Muscle of leg (tissue), 11 donors: ENCODE data around the gene ITGBL1. TPM values are rescaled to one million over a fixed set of nuclear protein-coding genes. Genes with fewer than 3 reads are reported as not detected.
A peak's percentile ranks its signal among the peaks of the same experiment; 100 is the strongest.

Experiments
- DNase-seq: peaks from one replicate; pipeline ENCODE4 v3.0.0; 2013
- H3K27ac ChIP-seq: one replicate; pipeline ENCODE4 v1.5.1; 2013; ENCODE audit warnings: mild to moderate bottlenecking, low read length, control low read depth
- H3K27me3 ChIP-seq: one replicate; pipeline ENCODE4 v1.6.1; 2013; ENCODE audit warnings: low read length; ENCODE audit not compliant: control insufficient read depth, insufficient read depth
- H3K36me3 ChIP-seq: one replicate; pipeline ENCODE4 v1.6.1; 2013; ENCODE audit warnings: low read length; ENCODE audit not compliant: control insufficient read depth, insufficient read depth
- H3K4me1 ChIP-seq: one replicate; pipeline ENCODE4 v1.6.1; 2013; ENCODE audit warnings: low read length; ENCODE audit not compliant: control insufficient read depth, insufficient read depth
- H3K4me3 ChIP-seq: one replicate; pipeline ENCODE4 v1.5.1; 2013; ENCODE audit warnings: low read length, control low read depth
- H3K9me3 ChIP-seq: replicated peaks from 2 replicates; pipeline ENCODE4 v1.6.1; 2013; ENCODE audit warnings: low read depth, low read length; ENCODE audit not compliant: control insufficient read depth
- WGBS: methylation state at CpG from one replicate; pipeline ENCODE4 v1.1.5; 2013; ENCODE audit warnings: missing lambda C conversion rate; ENCODE audit not compliant: insufficient coverage; 5-methylcytosine and 5-hydroxymethylcytosine counted together
- polyA plus RNA-seq, 8 donors: library from polyadenylated mRNA; unstranded; fragments of 120-200 nt; gene quantifications; one replicate each; pipeline versions ENCODE4 v1.2.1 to v1.2.3, GENCODE V29; 2013; ENCODE audit warnings: inconsistent platforms in 1 of 8, low replicate concordance in 1 of 8; ENCODE audit not compliant: insufficient read length in 8 of 8, insufficient read depth in 1 of 8
- total RNA-seq: library from RNA; stranded (reverse); fragments of 120-200 nt; gene quantifications from one replicate; pipeline ENCODE4 v1.2.4, GENCODE V29; 2013

Gene ITGBL1
- total and polyA plus RNA-seq, 9 donors, result 0.96 to 22.4 (median 3.3) TPM

DNA sequence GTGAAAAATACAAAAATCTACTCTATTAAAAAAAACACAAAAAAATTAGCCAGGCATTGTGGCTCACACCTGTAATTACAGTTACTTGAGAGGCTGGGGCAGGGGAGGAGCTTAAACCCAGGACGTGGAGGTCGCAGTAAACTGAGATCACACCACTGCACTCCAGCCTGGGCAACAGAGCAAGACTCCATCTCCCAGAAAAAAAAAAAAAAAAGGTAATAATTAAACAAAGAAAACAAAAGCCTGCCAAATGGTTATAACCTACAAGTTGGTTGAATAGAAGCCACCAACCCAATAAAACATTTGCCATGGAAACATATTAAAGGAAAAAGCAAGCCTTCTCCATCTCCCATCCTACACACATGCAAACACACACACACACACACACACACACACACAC, 255.2 kb downstream of the ITGBL1 start:
- Histone ChIP-seq H3K9me3 (no peaks in the 10 kb centered on the region), H3K4me3 (no peak overlapping the region), H3K4me1 (no peaks in the 10 kb centered on the region), H3K36me3 (no peaks in the 10 kb centered on the region), H3K27me3 (no peaks in the 10 kb centered on the region), H3K27ac (no peak overlapping the region)
- no peak for DNase-seq
- WGBS, result no CpG with 5 or more reads among the region's 2 CpGs

DNA sequence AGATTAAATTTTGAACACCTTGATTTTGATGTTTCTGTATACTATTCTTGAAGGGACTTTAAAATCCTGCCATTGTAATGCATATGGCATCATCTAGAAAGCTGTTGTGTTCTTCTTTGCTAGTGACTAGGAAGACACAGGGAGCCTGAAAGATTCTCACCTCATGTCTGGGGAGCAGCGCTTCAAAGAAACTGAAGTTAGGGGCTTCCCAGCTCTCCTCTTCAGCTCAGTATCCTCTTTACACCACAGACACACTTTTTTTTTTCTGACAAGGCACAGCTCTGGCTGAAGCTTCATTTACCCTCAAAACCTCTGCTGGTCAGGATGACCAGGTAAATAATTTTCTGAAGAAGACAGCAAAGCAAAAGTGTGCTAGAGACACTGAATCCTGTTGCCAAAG, 255.6 kb downstream of the ITGBL1 start:
- H3K27ac ChIP-seq, result no peak overlapping the region
- no peak for DNase-seq
- no peak overlapping the region for H3K4me3 ChIP-seq
- H3K9me3 ChIP-seq, result no peaks in the 10 kb centered on the region
- WGBS, result 57% methylated on average over 1 of the region's 1 CpG
- H3K36me3 ChIP-seq, result no peaks in the 10 kb centered on the region
- no peaks in the 10 kb centered on the region for H3K27me3 ChIP-seq
- no peaks in the 10 kb centered on the region for H3K4me1 ChIP-seq

DNA sequence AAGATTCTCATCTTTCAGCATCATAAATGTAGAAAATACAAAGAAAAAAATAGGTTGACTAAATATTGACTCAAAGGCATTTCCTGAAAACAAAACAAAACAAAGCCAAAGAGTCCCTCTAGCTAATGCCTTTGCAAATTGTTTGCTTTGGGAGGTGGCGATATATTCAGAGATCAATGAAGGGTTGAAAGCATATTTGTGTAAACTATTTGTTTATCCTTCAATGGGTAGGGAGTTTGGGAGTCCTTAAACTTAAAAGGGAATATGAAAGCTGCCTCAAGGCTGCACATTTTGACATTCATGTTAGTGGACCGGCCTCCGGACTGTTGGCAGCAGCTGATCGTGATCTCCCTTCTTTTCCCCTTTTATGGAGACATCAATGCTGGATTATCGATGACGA, 257.5 kb downstream of the ITGBL1 start:
- DNase-seq, result no peak
- H3K4me1 ChIP-seq, result no peaks in the 10 kb centered on the region
- no peak overlapping the region for H3K27ac ChIP-seq
- H3K36me3 ChIP-seq, result no peaks in the 10 kb centered on the region
- no peaks in the 10 kb centered on the region for H3K27me3 ChIP-seq
- no peak overlapping the region for H3K4me3 ChIP-seq
- H3K9me3 ChIP-seq, result no peaks in the 10 kb centered on the region
- WGBS, result no CpG with 5 or more reads among the region's 6 CpGs

DNA sequence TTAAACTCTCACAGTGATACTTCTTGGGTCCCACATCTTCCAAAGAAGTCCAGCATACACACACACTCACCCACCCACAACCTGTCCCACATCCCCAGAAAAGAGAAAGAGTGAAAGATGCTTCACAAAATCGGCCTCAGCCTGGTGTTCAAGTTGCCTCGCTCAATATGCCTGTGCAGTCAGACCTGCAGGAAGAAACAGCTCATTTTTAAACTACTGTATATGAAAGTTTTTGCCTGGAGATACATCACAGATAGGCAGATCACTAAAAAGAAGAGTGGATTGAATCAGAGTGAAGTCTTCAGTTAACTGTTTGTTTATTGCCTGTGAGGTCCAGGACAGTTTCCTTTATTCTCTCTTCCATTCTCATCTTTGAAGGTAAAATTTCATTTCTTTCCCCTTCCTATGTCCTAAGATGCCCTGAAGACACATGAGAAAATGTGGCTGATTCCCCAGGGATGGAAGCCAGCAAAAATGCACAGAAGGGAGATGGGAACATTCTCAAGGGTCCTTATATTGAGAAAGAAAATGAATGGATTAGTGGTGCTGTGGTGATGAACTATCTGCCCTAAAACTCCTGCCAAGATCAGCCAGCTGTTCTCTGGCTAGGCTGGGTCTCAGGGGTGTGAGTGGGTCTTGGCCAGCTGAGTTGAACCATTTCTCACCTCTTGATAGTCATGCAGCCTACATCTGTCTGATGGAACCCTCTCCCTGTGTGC, 259.0 kb downstream of the ITGBL1 start:
- Histone ChIP-seq H3K36me3 (no peaks in the 10 kb centered on the region), H3K27ac (no peak overlapping the region), H3K4me3 (no peak overlapping the region), H3K9me3 (no peaks in the 10 kb centered on the region), H3K27me3 (no peaks in the 10 kb centered on the region), H3K4me1 (no peaks in the 10 kb centered on the region)
- no CpG with 5 or more reads among the region's 2 CpGs for WGBS
- DNase-seq, result no peak

DNA sequence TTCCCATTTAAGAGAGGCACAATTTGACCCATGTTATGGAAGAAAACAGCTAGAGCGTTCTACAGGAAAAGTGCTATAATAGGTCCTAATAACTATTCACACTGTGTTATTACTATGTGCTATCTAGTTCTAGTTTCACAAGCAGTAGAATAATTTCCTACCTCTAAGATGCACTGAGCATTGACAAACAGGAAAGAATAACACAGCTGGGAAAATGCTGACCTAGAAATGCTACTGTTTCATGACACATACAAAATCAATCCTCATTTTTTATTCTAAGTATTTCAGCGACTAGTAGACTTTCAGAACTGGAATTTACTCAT, 259.5 kb downstream of the ITGBL1 start:
- no peak overlapping the region for H3K27ac ChIP-seq
- no CpG with 5 or more reads among the region's 2 CpGs for WGBS
- H3K9me3 ChIP-seq, result no peaks in the 10 kb centered on the region
- no peaks in the 10 kb centered on the region for H3K36me3 ChIP-seq
- H3K4me3 ChIP-seq, result no peak overlapping the region
- DNase-seq, result peak; percentile 5
- H3K27me3 ChIP-seq, result no peaks in the 10 kb centered on the region
- no peaks in the 10 kb centered on the region for H3K4me1 ChIP-seq

DNA sequence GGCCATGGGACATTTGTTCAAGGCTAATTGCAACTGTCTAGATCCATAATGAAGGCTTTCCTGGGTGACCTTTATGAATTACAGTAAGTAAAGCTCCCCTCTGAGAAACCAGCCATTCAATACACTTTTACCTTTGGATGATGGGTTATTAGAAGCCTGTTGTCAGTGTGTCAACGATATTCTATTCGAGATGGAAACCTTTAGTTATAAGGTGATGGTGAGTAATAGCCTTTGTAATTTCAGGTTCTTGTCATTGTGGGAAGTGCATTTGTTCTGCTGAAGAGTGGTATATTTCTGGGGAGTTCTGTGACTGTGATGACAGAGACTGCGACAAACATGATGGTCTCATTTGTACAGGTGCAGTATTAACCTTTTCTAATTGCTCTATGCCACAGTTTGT, 261.7 kb downstream of the ITGBL1 start:
- Histone ChIP-seq H3K27ac (no peak overlapping the region), H3K36me3 (no peaks in the 10 kb centered on the region), H3K4me3 (no peak overlapping the region), H3K9me3 (no peaks in the 10 kb centered on the region), H3K4me1 (no peaks in the 10 kb centered on the region), H3K27me3 (no peaks in the 10 kb centered on the region)
- 92% methylated on average over 2 of the region's 3 CpGs for WGBS
- DNase-seq, result no peak

DNA sequence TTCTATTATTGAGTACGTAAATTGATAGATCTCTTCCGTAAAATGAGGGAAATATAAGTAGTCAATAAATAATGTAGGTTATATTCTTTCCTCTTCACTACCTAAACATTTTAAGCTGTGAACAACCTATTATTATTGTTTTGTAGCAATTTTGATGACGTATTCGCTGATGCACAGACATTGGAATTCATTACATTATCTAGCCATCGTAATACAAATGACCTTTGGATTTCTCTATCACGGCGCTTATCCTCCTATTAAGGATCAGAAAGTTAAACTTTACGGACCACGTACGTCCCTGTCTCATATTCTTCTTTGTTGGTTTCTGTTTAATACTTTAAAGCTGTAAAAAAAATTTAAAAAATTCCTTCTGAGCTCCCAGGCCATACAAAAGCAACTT, 264.9 kb downstream of the ITGBL1 start:
- no CpG with 5 or more reads among the region's 10 CpGs for WGBS

DNA sequence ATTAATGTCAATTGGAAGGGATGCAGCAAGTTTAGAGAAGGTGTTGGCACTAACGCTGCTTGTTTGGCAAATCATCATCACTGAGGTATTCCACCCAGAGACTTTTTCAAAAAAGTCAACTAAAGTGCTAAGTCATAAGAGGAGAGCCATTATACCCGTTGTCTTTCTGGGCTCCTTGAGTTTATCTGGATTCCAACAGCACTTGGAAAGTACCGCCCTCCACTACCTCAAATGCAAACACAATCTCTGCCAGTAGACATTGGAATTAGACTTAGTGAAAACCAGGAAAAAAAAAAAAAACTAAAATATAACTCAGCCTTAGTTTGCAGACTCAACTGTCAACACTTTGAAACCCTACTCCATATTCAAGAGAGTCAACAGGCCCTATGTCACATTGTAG, 266.0 kb downstream of the ITGBL1 start:
- no peaks in the 10 kb centered on the region for H3K4me1 ChIP-seq
- H3K27me3 ChIP-seq, result no peaks in the 10 kb centered on the region
- no peaks in the 10 kb centered on the region for H3K9me3 ChIP-seq
- 83% methylated on average over 2 of the region's 3 CpGs for WGBS
- DNase-seq, result no peak
- H3K4me3 ChIP-seq, result no peak overlapping the region
- H3K27ac ChIP-seq, result no peak overlapping the region
- no peaks in the 10 kb centered on the region for H3K36me3 ChIP-seq

More for the DNA sequence above, 264.9 kb downstream of the ITGBL1 start:
- Histone ChIP-seq H3K9me3 (no peaks in the 10 kb centered on the region), H3K36me3 (no peaks in the 10 kb centered on the region), H3K4me3 (no peak overlapping the region), H3K4me1 (no peaks in the 10 kb centered on the region), H3K27ac (no peak overlapping the region), H3K27me3 (no peaks in the 10 kb centered on the region)
- DNase-seq, result no peak

DNA sequence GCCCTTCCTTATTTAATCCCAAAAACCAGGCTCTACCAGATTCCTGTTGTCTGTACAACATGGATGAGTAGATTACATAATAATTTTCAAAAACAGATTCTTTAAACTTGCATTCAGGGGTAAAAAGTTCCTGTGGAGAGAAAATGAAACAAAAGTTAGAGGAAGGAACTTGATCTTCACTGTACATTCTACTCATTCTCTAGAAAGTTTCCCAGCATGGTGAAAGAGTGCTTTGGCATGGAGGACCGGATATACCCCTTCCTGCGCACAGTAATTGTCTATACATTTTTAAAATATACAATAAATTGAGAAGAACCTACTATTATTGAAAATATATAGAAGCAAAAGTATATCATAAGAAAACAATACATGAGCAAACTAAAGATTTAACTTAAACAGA, 274.2 kb downstream of the ITGBL1 start:
- Histone ChIP-seq H3K4me3 (no peak overlapping the region), H3K4me1 (no peaks in the 10 kb centered on the region), H3K36me3 (no peaks in the 10 kb centered on the region), H3K27ac (no peak overlapping the region), H3K27me3 (no peaks in the 10 kb centered on the region), H3K9me3 (no peaks in the 10 kb centered on the region)
- no peak for DNase-seq
- WGBS, result no CpG with 5 or more reads among the region's 2 CpGs

DNA sequence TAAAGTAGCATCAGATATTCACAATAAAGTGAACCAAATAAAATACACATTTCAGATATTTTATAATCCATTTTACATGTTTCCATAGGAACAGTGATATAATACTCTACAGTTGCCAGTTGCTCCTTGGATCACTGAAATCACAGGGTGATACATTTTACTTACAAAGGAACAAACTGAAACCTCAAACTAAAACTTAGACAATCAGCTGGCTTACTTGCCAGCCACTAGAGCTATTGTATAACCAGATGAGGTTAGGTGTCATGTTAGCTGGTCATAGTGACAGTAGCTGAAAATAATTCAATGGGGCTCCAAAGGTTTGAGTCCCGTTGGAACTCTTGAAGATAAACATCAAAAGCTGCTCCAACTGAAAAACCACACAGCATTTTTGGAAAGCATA, 274.6 kb downstream of the ITGBL1 start:
- H3K27ac ChIP-seq, result no peak overlapping the region
- no peaks in the 10 kb centered on the region for H3K4me1 ChIP-seq
- no peak overlapping the region for H3K4me3 ChIP-seq
- DNase-seq, result no peak
- no peaks in the 10 kb centered on the region for H3K27me3 ChIP-seq
- no CpG with 5 or more reads among the region's 1 CpG for WGBS
- no peaks in the 10 kb centered on the region for H3K9me3 ChIP-seq
- no peaks in the 10 kb centered on the region for H3K36me3 ChIP-seq

DNA sequence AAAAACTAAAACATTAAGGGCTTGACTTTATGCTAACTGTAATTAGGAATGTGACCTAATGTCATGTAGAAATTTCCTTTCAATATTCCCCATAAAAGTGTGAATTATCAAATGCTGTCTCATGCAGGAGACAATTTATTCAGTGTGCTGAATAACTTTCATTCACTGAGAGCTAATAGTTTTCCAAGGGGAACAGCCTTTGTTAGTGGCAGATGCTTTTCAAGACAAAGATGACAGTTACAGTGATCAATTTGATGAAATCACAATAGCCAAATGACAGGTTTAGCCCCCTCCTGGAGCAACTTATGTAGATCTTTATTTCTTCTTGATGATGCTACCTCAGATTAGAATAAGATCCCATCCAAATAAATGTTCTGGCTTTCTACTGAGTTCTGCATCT, 275.5 kb downstream of the ITGBL1 start:
- DNase-seq, result no peak
- no peaks in the 10 kb centered on the region for H3K36me3 ChIP-seq
- no peaks in the 10 kb centered on the region for H3K4me1 ChIP-seq
- H3K27me3 ChIP-seq, result no peaks in the 10 kb centered on the region
- no peak overlapping the region for H3K27ac ChIP-seq
- H3K4me3 ChIP-seq, result no peak overlapping the region
- no peaks in the 10 kb centered on the region for H3K9me3 ChIP-seq
